H1 (cell line): ENCODE measurements around the gene HOXB9. TPM values are rescaled to one million over a fixed set of nuclear protein-coding genes. Genes with fewer than 3 reads are reported as not detected.
A peak's percentile ranks its signal among the peaks of the same experiment; 100 is the strongest.

Source experiments
- CHD7 ChIP-seq: fragments of 300-600 bp; sonication (generic); IDR thresholded peaks from 2 replicates; pipeline ENCODE4 v1.7.1; 2012; ENCODE audit warnings: low read length, moderate library complexity, mild to moderate bottlenecking, inconsistent platforms; ENCODE audit not compliant: insufficient replicate concordance
- KDM1A ChIP-seq: fragments of 200-600, 300-600 bp; sonication (generic); IDR thresholded peaks from 2 replicates; pipeline ENCODE4 v1.7.1; 2016; ENCODE audit warnings: mild to moderate bottlenecking, low read length, borderline replicate concordance
- SUZ12 ChIP-seq: fragments of 200-600 bp; sonication (generic); IDR thresholded peaks from 2 replicates; pipeline ENCODE4 v1.6.1; 2012; ENCODE audit warnings: mild to moderate bottlenecking, inconsistent platforms, low read length, moderate library complexity, mixed read lengths
- polyA plus RNA-seq, 7 experiments: library from polyadenylated mRNA; depleted of rRNA in 3 of 7; stranded (reverse) in 5 of 7; unstranded in 2 of 7; fragments of >200 nt in 5 of 7; fragments of 200-250 nt in 2 of 7; gene quantifications; 1 replicate in 5 of 7; 2 replicates in 1 of 7; 4 replicates in 1 of 7; pipeline versions ENCODE4 v1.2.1 to v1.2.3, GENCODE V29; 2011 to 2013; ENCODE audit warnings: missing spikeins in 2 of 7, mixed read lengths in 2 of 7
- total RNA-seq: library from RNA; stranded (reverse); fragmentation: NEBNext Ultra II Directional; extraction: Animal tissue kit (Norgen Biotek cat#: 25700); gene quantifications from 2 replicates; pipeline ENCODE4 v1.2.1, GENCODE V29; 2021

The HOXB9 gene
- total and polyA plus RNA-seq, 2 of the 8 experiments (the other 6 are each of a cell fraction or from before 2014, with no cell fraction given), result not detected

- TF ChIP-seq CHD7 (no peak), SUZ12 (peak; percentile 58), KDM1A (no peak)
Measured at GRCh38 chr17:48612854-48613691, 13.1 kb downstream of the HOXB9 start (continued).
